Lower leg skin (tissue), 4 donors: ENCODE results near the gene PSMB5. TPM values are rescaled to one million over a fixed set of nuclear protein-coding genes. Genes with fewer than 3 reads are reported as not detected.

ENCODE experiments used
- DNase-seq, 2 donors: peaks; one replicate each; pipeline ENCODE4 v3.0.0-alpha.2; 2019; ENCODE audit warnings: low spot score in 2 of 2
- H3K4me3 ChIP-seq: fragments of 200-600 bp; sonication (generic); 2 replicates; pipeline ENCODE4 v1.5.1; 2017; ENCODE audit warnings: mild to moderate bottlenecking, low read depth; ENCODE audit not compliant: poor library complexity, severe bottlenecking
- CTCF ChIP-seq, 3 donors: fragments of 450-650 bp; IDR thresholded peaks; one replicate each; pipeline ENCODE4 v1.5.1; 2016; ENCODE audit warnings: antibody characterized with exemption in 3 of 3, mild to moderate bottlenecking in 3 of 3, moderate library complexity in 2 of 3
- POLR2A ChIP-seq, 2 donors: fragments of 450-650 bp; IDR thresholded peaks; one replicate each; pipeline ENCODE4 v1.6.1; 2016 to 2017; ENCODE audit warnings: antibody characterized with exemption in 2 of 2, mild to moderate bottlenecking in 1 of 2, moderate library complexity in 1 of 2
- WGBS, 2 donors: methylation state at CpG; one replicate each; pipeline ENCODE4 v1.1.5; 2018; 5-methylcytosine and 5-hydroxymethylcytosine counted together
- intact Hi-C: fragments of 100-400 bp; cut with DNase I; formaldehyde crosslinking; loops from one replicate; pipeline ENCODE4 v1.15.0; 2023; ENCODE audit warnings: low total_unique reads
- total RNA-seq, 4 donors: library from RNA; depleted of rRNA; stranded (reverse); fragments of >200 nt; gene quantifications; one replicate each; pipeline ENCODE4 v1.1.0, GENCODE V29; 2016

Gene PSMB5
- total RNA-seq, 4 donors from 2014 or later = 70.6 to 148 (median 116) TPM

- H3K4me3 ChIP-seq = no peak overlapping the region
- WGBS, 2 donors = 82 to 86% methylated on average over 37 to 63 of the region's 85 CpGs
- intact Hi-C loops = no loop called here
- no peak for TF ChIP-seq CTCF (IDR thresholded peaks at IDR 0.05)
- no peak for TF ChIP-seq POLR2A (IDR thresholded peaks at IDR 0.05)
- no peak for DNase-seq
Observed at GRCh38 chr14:23047751-23048693, 13.3 kb upstream of the PSMB5 start.

GRCh38 chr14:23047034-23047634 lies 12.4 kb upstream of the PSMB5 start:
- WGBS, 2 donors = 61 to 76% methylated on average over 6 of the region's 6 CpGs
- no peak for DNase-seq
- TF ChIP-seq CTCF (IDR thresholded peaks at IDR 0.05) = no peak
- no peak for TF ChIP-seq POLR2A (IDR thresholded peaks at IDR 0.05)
- H3K4me3 ChIP-seq = no peak overlapping the region
- intact Hi-C loops = no loop called here

GRCh38 chr14:23045419-23046357 lies 11.0 kb upstream of the PSMB5 start:
- intact Hi-C loops = no loop called here
- no peak overlapping the region for H3K4me3 ChIP-seq
- DNase-seq = no peak
- WGBS, 2 donors = 81 to 84% methylated on average over 13 of the region's 13 CpGs
- TF ChIP-seq CTCF (IDR thresholded peaks at IDR 0.05) = no peak
- TF ChIP-seq POLR2A (IDR thresholded peaks at IDR 0.05) = no peak

GRCh38 chr14:23044840-23045239 lies 10.1 kb upstream of the PSMB5 start:
- WGBS, 2 donors = 90 to 92% methylated on average over 7 to 8 of the region's 8 CpGs
- no peak overlapping the region for H3K4me3 ChIP-seq
- no peak for TF ChIP-seq POLR2A (IDR thresholded peaks at IDR 0.05)
- intact Hi-C loops = no loop called here
- DNase-seq = no peak

GRCh38 chr14:23043754-23044153 lies 9.1 kb upstream of the PSMB5 start:
- DNase-seq = no peak
- no peak for TF ChIP-seq POLR2A (IDR thresholded peaks at IDR 0.05)
- TF ChIP-seq CTCF (IDR thresholded peaks at IDR 0.05) = no peak
- 83 to 89% methylated on average over 3 of the region's 3 CpGs for WGBS, 2 donors
- intact Hi-C loops = no loop called here
- no peak overlapping the region for H3K4me3 ChIP-seq
